HepG2 (cell line): ENCODE measurements around the gene S100P. TPM values are rescaled to one million over a fixed set of nuclear protein-coding genes. Genes with fewer than 3 reads are reported as not detected.

ENCODE experiments used
- HOXA3 ChIP-seq: sonication (generic); formaldehyde crosslinking; IDR thresholded peaks from 2 replicates; pipeline ENCODE4 v1.5.0; 2020; ENCODE audit warnings: missing genetic modification reagents
- HOXA7 ChIP-seq: sonication (generic); formaldehyde crosslinking; IDR thresholded peaks from 2 replicates; pipeline ENCODE4 v1.8.1; 2022; ENCODE audit warnings: mild to moderate bottlenecking, missing genetic modification reagents, moderate library complexity
- KDM5A ChIP-seq: fragments of 200-600 bp; sonication (generic); IDR thresholded peaks from 2 replicates; pipeline ENCODE4 v1.7.0; 2018; ENCODE audit warnings: antibody characterized with exemption, mild to moderate bottlenecking, low read length, borderline replicate concordance
- NFKBIZ ChIP-seq: IDR thresholded peaks from 2 replicates; pipeline ENCODE4 v1.6.1; 2018; ENCODE audit warnings: missing genetic modification reagents, missing compliant biosample characterization
- TCF7L2 ChIP-seq: IDR thresholded peaks from 2 replicates; pipeline ENCODE4 v1.6.1; 2011; ENCODE audit warnings: mild to moderate bottlenecking, low read depth, low read length, moderate library complexity
- TP53 ChIP-seq: sonication (generic); formaldehyde crosslinking; conservative IDR thresholded peaks from 2 replicates; pipeline ENCODE4 v1.4.0; 2020; ENCODE audit warnings: missing genetic modification reagents
- ZNF563 ChIP-seq: sonication (generic); formaldehyde crosslinking; IDR thresholded peaks from 2 replicates; pipeline ENCODE4 v1.8.0; 2022; ENCODE audit warnings: mild to moderate bottlenecking, moderate library complexity, missing genetic modification reagents
- ZSCAN12 ChIP-seq: sonication (generic); formaldehyde crosslinking; IDR thresholded peaks from 2 replicates; pipeline ENCODE4 v1.9.0; 2021; ENCODE audit warnings: mild to moderate bottlenecking, missing genetic modification reagents
- polyA plus RNA-seq, 8 experiments: library from polyadenylated mRNA; depleted of rRNA in 3 of 8; stranded (reverse) in 7 of 8; unstranded in 1 of 8; fragments of >200 nt; fragmentation: Illumina TruSeq in 4 of 8; extraction: Trizol in 4 of 8; gene quantifications; 2 replicates each; pipeline versions ENCODE4 v1.2.1 to v1.2.3, GENCODE V29; 2011 to 2016; ENCODE audit warnings: low read depth in 4 of 8, missing spikeins in 1 of 8, mixed read lengths in 1 of 8; ENCODE audit not compliant: insufficient read depth in 1 of 8
- total RNA-seq, 5 experiments: library from RNA; depleted of rRNA; stranded (reverse); fragments of >200 nt; fragmentation: Illumina TruSeq; extraction: Trizol; gene quantifications; 2 replicates each; pipeline ENCODE4 v1.2.3, GENCODE V29; 2016; ENCODE audit warnings: low read depth in 1 of 5
- TF ChIP-seq, protein P1 (sequence below): sonication (generic); formaldehyde crosslinking; IDR thresholded peaks from 2 replicates; pipeline ENCODE4 v1.4.0; 2020; ENCODE audit warnings: missing genetic modification reagents
- TF ChIP-seq, protein P2 (sequence below): sonication (generic); formaldehyde crosslinking; IDR thresholded peaks from 2 replicates; pipeline ENCODE4 v1.4.0; 2020; ENCODE audit warnings: missing genetic modification reagents
- TF ChIP-seq, protein P3 (sequence below): sonication (generic); formaldehyde crosslinking; IDR thresholded peaks from 2 replicates; pipeline ENCODE4 v1.4.0; 2020; ENCODE audit warnings: missing genetic modification reagents, mild to moderate bottlenecking, borderline replicate concordance
- TF ChIP-seq, protein P4 (sequence below): sonication (generic); formaldehyde crosslinking; IDR thresholded peaks from 2 replicates; pipeline ENCODE4 v1.5.0; 2020; ENCODE audit warnings: missing genetic modification reagents
- TF ChIP-seq, protein P5 (sequence below): sonication (generic); formaldehyde crosslinking; IDR thresholded peaks from 2 replicates; pipeline ENCODE4 v1.5.1; 2020; ENCODE audit warnings: mild to moderate bottlenecking, missing genetic modification reagents, borderline replicate concordance
- TF ChIP-seq, protein P6 (sequence below): sonication (generic); formaldehyde crosslinking; IDR thresholded peaks from 2 replicates; pipeline ENCODE4 v1.9.0; 2021; ENCODE audit warnings: missing genetic modification reagents, mild to moderate bottlenecking, borderline replicate concordance

Gene S100P
- total and polyA plus RNA-seq, 2 of the 13 experiments (the other 11 are each of a cell fraction or from before 2014, with no cell fraction given): 278 to 1,649 TPM

DNA sequence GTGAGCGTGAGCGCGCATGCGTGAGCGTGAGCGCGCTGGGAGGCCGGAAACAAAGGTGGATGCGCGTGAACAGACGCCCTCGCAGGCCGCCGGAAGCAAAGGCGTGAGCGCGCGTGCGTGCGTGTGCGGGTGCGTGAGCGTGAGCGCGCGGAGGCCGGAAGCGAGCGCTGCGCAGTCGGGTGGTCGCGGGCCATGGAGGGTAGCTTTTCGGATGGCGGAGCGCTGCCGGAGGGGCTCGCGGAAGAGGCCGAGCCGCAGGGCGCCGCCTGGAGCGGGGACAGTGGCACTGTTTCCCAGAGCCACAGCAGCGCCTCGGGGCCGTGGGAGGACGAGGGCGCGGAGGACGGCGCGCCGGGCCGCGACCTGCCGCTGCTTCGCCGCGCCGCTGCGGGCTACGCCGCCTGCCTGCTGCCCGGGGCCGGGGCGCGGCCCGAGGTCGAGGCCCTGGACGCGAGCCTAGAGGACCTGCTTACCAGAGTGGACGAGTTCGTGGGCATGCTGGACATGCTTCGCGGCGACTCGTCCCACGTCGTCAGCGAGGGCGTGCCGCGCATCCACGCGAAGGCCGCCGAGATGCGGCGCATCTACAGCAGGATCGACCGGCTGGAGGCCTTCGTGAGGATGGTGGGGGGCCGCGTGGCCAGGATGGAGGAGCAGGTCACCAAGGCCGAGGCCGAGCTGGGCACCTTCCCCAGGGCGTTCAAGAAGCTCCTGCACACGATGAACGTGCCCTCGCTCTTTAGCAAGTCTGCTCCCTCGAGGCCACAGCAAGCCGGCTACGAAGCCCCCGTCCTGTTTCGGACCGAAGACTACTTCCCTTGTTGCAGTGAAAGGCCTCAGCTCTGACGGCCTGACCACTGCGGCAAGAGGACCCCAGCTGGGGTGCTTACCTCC is 22.6 kb downstream of the S100P start, which contains the start of gene BLOC1S4 (continued):
- TF ChIP-seq, protein P1, sequence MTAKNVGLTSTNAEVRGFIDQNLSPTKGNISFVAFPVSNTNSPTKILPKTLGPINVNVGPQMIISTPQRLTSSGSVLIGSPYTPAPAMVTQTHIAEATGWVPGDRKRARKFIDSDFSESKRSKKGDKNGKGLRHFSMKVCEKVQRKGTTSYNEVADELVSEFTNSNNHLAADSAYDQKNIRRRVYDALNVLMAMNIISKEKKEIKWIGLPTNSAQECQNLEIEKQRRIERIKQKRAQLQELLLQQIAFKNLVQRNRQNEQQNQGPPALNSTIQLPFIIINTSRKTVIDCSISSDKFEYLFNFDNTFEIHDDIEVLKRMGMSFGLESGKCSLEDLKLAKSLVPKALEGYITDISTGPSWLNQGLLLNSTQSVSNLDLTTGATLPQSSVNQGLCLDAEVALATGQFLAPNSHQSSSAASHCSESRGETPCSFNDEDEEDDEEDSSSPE: peak; percentile 42; the same call in 1 of the 2 replicates
- TF ChIP-seq, protein P2, sequence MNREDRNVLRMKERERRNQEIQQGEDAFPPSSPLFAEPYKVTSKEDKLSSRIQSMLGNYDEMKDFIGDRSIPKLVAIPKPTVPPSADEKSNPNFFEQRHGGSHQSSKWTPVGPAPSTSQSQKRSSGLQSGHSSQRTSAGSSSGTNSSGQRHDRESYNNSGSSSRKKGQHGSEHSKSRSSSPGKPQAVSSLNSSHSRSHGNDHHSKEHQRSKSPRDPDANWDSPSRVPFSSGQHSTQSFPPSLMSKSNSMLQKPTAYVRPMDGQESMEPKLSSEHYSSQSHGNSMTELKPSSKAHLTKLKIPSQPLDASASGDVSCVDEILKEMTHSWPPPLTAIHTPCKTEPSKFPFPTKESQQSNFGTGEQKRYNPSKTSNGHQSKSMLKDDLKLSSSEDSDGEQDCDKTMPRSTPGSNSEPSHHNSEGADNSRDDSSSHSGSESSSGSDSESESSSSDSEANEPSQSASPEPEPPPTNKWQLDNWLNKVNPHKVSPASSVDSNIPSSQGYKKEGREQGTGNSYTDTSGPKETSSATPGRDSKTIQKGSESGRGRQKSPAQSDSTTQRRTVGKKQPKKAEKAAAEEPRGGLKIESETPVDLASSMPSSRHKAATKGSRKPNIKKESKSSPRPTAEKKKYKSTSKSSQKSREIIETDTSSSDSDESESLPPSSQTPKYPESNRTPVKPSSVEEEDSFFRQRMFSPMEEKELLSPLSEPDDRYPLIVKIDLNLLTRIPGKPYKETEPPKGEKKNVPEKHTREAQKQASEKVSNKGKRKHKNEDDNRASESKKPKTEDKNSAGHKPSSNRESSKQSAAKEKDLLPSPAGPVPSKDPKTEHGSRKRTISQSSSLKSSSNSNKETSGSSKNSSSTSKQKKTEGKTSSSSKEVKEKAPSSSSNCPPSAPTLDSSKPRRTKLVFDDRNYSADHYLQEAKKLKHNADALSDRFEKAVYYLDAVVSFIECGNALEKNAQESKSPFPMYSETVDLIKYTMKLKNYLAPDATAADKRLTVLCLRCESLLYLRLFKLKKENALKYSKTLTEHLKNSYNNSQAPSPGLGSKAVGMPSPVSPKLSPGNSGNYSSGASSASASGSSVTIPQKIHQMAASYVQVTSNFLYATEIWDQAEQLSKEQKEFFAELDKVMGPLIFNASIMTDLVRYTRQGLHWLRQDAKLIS (CRISPR knock-in tag): no peak
- TF ChIP-seq, protein P3, sequence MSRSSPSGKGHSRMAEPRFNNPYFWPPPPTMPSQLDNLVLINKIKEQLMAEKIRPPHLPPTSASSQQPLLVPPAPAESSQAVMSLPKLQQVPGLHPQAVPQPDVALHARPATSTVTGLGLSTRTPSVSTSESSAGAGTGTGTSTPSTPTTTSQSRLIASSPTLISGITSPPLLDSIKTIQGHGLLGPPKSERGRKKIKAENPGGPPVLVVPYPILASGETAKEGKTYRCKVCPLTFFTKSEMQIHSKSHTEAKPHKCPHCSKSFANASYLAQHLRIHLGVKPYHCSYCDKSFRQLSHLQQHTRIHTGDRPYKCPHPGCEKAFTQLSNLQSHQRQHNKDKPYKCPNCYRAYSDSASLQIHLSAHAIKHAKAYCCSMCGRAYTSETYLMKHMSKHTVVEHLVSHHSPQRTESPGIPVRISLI (CRISPR knock-in tag): no peak; the same call in 1 of the 2 replicates
- TF ChIP-seq NFKBIZ (CRISPR knock-in tag) (no peak), HOXA3 (CRISPR knock-in tag) (peak; percentile 88), HOXA7 (CRISPR knock-in tag) (no peak), TCF7L2 (no peak), KDM5A (peak; percentile 96; the same call in 1 of the 2 replicates), ZNF563 (CRISPR knock-in tag) (peak; percentile 89; the same call in 1 of the 2 replicates), ZSCAN12 (CRISPR knock-in tag) (no peak), TP53 (CRISPR knock-in tag) (no peak)
- TF ChIP-seq, protein P4, sequence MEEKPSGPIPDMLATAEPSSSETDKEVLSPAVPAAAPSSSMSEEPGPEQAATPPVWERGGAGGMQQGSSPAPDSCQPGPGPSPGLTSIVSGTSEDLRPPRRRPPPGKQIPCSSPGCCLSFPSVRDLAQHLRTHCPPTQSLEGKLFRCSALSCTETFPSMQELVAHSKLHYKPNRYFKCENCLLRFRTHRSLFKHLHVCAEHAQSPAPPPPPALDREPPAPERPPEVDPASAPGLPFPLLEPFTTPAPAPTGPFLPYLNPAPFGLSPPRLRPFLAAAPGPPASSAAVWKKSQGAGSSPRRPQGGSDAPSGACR (CRISPR knock-in tag): no peak; the same call in 1 of the 2 replicates
- TF ChIP-seq, protein P5, sequence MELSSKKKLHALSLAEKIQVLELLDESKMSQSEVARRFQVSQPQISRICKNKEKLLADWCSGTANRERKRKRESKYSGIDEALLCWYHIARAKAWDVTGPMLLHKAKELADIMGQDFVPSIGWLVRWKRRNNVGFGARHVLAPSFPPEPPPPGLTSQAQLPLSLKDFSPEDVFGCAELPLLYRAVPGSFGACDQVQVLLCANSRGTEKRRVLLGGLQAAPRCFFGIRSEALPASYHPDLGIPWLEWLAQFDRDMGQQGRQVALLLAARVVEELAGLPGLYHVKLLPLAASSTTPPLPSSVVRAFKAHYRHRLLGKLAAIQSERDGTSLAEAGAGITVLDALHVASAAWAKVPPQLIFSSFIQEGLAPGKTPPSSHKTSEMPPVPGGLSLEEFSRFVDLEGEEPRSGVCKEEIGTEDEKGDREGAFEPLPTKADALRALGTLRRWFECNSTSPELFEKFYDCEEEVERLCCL (CRISPR knock-in tag): no peak
- TF ChIP-seq, protein P6, sequence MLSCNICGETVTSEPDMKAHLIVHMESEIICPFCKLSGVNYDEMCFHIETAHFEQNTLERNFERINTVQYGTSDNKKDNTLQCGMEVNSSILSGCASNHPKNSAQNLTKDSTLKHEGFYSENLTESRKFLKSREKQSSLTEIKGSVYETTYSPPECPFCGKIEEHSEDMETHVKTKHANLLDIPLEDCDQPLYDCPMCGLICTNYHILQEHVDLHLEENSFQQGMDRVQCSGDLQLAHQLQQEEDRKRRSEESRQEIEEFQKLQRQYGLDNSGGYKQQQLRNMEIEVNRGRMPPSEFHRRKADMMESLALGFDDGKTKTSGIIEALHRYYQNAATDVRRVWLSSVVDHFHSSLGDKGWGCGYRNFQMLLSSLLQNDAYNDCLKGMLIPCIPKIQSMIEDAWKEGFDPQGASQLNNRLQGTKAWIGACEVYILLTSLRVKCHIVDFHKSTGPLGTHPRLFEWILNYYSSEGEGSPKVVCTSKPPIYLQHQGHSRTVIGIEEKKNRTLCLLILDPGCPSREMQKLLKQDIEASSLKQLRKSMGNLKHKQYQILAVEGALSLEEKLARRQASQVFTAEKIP (CRISPR knock-in tag): no peak
